Fibroblast of the conjunctiva (primary cell): ENCODE results near the gene GNPNAT1.
"Not testable (repeated sequence)": the region's sequence is repeated elsewhere in the genome, so short reads cannot be mapped to it uniquely, and the experiment has no call there.

Source experiments
- DNase-seq: peaks from one replicate; pipeline ENCODE4 v3.0.0-alpha.2; 2010; ENCODE audit warnings: low read depth

GNPNAT1 gene

DNA sequence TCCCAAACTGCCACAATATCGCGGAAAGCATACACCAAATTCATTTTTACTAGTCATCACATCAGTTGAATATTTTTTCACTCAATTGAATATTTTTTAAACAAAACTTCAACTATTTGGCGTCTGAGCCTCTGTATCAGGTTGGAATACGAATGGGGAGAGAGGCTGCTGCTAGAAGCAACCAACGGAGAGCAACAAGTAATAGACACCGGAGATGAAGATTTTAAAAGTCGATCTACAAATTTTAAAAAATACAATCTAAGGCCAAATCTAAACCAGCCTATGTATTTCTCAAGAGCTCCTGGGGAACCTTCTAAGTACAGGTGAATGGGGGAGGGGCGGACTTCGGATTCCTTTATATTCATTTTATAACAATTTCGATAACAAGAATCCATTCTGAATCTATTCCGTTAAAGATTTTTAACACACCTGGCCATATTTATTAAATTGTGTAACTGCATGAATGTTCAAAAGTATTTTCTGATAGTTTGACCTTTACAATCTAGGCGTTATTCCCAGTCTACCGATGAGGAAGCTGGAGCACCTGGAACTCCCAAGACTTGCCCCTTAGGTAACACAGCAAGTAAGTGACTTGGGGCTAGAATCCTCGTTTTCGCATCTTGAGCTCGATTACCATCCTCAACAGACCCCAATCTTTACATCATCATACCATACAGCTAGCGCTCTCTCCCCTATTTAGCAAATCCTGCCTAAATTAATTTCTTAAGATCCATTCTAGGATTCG is 1.2 kb downstream of the GNPNAT1 start:
- no peak for DNase-seq

DNA sequence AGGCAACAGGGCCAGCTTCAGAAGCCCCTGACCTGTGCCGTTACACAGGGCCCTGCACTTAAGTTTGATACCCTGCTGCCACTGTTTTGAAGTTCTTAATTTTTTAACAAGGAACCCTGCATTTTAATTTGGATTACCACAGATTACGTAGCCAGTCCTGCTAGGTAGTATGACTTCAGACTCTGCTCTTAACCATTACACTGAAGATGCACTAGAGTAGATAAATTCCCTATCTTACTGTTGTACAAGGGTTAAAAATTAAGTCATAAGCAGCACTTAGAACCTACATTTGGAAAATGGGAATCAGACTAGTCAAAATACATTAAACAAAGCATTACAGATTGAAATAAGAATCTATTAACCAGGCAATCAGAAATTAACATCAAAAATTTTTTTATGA is 2.3 kb downstream of the GNPNAT1 start:
- no peak for DNase-seq

DNA sequence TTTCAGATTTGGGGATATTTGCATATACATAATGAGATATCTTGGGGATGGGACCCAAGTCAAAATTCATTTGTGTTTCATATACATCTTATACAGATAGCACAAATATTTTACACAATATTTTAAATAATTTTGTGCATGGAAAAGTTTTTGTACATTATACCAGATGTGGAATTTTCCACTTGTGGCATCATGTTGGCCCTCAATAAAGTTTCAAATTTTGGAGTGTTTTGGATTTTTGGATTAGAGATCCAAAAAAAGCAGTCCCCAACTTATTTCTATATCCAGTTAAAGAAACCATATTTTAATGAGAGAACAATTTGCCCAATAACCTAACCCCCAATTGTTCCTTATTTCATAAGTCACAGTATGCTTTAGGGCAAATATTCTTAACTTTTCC is 4.5 kb downstream of the GNPNAT1 start:
- no peak for DNase-seq

DNA sequence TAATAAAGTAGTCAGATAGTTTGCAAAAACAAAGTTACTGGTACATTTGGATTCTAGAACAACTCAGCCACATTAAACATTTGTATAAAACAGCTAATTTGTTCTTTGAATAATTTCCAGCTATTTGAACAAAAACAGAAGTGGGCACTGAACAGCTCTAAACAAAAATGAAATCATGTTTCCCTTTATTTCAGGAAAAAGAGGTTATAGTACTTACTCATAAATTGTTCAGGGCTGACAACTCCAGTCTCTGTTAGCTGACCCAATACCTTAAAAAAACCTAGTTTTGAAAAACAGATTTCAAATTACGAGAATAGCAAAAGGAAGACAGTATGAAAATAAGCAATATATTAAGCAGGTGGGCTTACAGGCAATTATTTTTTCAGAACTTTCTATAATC is 8.2 kb downstream of the GNPNAT1 start:
- DNase-seq: no peak

DNA sequence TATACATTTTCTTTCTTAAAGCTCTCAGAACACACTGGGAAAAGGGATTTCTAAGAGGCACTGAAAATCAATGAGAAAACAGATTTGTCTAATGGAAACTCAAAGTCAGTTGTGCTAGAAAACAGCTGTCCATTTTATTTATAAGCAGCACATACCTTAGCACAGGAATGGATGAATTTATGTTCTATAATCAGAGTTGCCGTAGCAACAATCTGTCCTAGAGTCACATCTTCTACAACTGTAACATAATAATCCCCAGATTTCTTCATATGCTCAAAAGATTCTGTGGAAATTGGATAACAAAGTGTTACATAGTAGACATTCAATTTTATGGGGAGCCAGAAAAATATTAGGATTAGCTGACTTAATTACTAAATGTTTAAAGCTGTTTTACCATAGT is 9.8 kb downstream of the GNPNAT1 start:
- DNase-seq: no peak

DNA sequence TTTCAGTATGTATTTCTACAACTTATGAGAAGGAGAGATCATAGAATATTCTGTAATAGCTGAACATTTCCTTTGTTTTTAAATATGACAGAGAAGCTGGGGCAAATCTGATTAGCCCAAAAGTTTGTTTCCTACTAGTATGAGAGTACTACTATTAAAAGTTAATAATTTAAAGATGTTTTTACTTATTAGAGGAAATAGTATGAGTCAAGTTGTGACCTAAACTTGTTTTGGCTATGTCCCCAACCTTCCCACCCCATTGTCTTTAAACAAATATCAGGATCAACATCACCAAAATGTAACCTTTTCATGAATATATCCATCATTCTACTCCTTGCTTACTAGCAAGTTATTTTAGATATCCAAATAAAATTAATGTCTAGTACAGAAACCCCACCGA is 10.5 kb downstream of the GNPNAT1 start:
- no peak for DNase-seq

DNA sequence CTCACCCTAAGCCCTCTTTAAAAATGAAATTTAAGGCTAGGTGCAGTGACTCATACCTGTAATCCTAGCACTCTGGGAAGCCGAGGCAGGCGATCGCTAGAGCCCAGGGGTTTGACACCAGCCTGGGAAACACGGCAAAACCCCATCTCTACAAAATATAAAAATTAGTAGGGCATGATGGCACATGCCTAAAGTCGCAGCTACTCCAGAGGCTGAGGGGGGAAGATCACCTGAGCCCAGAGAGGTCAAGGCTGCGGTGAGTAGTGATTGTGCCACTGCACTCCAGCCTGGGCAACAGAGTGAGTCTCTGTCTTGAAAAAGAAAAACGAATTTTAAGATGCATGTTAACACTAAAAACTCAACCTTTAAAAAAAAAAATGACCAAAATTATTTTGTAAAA is 12.7 kb downstream of the GNPNAT1 start:
- no peak for DNase-seq

DNA sequence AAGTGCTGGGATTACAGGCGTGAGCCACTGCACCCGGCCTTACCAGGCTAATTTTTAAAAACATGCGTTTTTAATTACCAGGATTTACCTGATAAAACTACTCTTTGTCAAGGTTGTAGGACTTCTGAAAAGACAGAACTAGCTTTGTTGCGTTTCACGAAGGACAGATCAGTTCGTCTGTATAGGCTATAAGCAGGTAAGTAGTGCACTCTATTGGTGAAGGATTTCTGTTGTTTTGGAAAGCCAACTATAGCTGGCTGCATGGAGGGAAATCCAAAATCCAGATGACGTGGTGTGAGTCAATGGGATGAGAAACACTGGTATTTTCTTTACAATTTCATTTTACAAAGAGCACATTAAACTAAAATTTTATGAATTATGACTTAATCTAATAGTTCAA is 14.6 kb downstream of the GNPNAT1 start:
- no peak for DNase-seq

DNA sequence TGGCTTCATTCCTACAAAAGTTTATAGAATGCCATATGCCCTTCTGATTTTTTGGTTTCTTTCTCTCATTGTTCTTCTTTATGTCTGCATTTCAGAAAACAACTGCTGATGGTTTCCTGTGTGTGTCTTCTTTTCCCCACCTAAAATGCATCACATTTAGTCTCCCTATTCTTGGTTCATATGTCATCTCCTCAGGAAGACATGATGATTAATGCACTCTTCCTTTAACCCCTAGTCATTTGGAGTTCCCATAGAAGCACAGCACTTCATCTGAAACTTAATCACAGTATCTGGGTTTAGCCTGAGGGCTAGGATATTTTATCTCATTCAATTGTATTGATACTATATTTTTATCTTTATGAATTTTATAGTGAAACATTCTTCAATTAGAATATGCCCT is 21.5 kb downstream of the GNPNAT1 start:
- no peak for DNase-seq

DNA sequence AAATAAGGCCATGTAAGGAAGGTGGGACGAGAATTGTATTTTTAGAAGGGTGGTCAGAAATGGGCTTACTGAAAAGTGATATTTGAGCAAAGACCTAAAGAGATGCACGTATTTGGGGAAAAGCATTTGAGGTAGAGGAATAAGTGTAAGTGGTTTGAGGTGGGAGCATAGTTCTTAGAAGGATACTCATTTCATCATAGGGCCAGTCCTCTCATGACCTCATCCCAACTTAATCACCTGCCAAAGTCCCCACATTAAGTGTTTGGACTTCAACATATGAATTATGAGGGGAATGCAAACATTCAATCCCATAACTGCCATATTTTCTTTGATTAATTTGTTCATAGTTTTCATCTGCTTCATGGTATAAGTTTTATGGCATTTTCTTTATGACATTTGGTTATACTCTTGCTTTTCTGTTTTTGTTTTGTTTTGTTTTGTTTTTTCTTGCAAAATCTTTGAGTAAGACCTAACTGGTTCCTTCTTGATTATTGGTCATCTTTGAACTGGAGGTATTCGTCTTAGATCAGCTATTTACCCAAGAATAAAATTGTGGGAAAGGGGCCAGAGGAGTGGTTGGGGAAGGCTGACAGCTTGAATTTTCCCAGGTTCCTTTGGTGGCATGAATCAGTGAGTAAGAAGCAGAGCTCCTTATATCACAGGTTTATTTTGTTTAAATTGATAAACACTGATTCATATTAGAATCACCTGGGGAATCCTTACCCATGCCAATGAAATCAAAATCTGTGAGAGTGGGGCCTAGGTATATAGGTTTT is 24.2 kb downstream of the GNPNAT1 start:
- no peak for DNase-seq

DNA sequence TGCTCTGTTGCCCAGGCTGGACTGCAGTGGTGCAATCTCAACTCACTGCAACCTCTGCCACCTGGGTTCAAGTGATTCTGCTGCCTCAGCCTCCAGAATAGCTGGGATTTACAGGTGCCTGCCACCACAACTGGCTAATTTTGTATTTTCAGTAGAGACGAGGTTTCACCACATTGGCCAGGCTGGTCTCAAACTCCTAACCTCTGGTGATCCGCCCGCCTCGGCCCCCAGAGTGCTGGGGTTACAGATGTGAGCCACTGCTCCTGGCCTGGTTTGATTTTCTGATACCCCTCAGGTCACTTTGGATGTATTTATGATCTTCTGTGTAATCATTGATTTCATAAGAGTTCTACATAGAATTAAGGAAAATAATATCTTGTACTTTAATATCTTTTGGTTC is 28.5 kb downstream of the GNPNAT1 start:
- DNase-seq: not testable (repeated sequence)

DNA sequence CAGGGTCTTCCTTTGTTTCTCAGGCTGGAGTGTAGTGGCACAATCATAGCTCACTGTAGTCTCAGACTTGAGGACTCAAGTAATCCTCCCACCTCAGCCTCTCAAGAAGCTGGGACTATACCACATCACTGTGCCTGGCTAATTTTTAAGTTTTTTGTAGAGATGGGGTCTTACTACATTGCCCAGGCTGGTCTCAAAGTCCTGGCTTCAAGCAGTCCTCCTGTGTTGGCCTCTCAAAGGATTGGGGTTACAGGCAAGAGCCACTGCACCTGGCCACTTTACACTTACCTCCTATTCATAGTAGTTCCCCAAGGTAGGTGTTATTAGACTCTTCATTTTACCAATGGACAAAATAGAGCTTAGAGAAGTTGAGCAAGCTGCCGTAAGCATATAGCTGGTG is 32.3 kb downstream of the GNPNAT1 start:
- no peak for DNase-seq

DNA sequence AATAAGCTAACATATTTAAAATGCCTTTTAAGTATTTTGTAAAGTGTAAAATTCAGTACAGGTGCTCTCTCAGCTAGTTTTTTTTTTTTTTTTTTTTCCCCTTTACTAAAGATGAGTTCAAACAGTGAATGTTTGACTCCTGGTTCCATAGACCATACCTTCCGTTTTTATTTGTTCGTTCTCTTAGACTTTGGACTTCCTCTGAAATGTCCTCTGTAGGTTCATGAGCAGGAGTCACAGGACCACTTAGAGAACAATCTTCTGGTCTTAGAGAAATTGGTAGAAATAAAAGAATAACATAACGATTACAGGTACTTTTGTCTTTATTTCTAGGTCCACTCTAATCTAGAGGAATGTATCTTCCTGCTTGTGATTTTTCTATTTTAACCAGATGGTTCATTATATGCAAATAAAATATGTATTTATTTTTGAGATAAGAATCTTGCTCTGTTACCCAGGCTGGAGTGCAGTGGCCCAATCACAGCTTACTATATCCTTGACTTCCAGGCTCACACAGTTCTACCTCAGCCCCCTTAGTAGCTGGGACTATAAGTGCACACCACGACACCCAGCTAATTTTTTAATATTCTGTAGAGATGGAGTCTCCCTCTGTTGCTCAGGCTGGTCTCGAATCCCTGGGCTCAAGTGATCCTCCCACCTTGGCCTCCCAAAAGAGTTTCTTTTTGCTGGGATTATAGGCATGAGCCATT is 35.6 kb downstream of the GNPNAT1 start:
- no peak for DNase-seq

DNA sequence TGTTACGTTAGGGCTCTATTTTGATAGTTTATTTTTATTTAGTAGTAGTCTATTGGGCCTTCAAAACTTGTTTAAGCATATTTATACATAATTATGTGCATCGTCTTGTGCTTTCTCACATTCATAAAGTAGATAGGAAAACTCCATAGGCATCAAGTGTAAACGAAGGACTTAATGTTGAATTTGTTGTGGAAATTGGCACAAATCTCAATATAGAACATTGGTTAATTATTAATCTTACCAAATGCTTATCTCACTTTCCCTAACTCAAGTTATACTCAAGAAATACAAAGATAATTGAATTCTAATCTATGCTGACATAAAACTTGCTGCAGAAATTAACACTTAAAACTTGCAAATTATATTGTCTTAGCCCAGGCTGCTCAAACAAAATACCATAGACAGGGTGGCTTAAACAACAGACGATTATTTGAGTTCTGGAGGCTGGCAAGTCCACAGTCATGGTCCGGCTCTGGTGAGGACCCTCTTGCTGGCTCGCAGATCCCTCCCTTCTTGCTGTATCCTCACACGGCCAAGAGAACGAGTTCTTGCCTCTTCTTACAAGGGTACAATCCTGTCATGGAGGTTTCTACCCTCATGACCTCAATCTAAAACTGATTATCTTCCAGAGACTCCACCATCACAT is 42.6 kb downstream of the GNPNAT1 start:
- no peak for DNase-seq

DNA sequence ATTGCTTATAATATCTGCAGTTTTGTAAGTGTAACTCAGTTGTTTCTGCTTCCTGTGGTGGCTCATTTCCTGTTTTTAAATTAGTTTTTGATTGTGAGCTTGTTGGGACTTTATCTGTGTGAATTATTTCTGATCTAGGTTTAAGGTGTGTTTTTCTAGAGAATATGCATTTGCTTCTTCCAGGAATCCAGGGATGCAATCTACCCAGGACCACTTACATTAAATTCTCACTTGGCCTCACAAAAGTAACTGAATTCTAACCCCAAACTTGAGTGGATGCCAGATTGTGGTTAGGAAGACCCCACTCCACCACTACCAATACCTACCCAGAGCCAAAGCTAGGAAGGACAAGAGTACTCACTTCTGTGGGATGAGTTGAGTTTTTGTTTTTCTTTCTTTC is 49.5 kb downstream of the GNPNAT1 start:
- no peak for DNase-seq

DNA sequence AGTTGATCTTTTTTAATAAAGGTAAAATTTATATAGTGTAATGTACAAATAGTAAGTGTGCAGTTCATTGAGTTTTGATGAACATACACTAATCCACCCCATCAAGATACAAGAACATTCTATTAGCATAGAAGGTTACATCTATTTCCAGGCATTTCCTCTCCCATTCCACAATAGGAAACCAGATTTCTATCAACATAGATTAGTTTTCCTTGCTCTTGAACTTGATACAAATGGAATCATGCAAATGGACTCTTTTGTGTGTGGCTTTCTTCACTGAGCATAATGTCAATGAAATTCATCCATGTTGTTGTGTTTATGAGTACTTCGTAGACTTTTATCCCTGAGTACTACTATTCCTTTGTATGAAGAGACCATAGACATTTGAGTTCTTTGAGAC is 50.7 kb downstream of the GNPNAT1 start:
- DNase-seq: no peak

DNA sequence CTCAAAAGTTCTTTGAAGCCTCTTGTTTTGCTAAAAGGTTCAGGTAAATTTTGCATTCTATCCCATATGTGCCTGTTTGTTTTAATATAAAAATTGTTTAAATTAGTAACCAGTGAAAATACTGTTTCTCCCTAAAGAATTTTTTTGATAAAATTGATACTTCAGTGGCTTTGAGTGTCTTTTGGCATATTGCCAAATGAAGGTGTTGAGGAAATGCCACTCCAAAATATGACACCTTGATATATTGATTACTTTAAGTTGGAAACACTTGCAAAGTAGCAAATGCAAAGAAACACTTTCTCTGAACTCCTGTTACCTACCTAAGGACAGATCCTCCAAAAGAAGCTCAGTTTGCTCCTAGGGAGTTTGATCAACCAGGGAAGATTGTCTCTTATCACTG is 53.0 kb downstream of the GNPNAT1 start:
- no peak for DNase-seq

DNA sequence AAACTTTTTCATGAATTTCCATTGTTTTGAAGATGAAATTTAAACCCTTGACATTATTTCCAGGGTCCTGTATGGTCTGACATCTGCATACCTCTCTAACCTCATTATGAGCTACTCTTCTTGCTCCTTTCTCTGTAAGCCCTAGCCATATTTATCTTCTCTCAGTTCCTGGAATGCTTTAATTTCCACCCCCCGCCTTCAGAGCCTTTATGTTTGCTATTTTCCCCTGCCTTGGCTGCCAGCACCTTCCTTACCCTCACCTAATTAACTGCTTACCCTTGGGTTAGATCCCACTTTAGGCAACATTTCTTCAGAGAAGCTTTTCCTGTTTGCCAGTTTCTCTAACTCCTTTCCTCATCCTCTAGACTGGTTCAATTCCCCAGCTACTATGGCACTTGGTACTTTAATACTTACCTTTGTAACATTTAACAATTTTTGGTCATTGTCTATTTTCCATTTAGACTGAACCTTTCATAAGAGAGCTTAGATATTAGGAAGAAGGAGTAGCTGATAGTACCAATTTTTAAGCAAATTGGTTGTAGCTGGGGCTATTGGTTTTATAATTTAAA is 55.4 kb downstream of the GNPNAT1 start:
- no peak for DNase-seq

DNA sequence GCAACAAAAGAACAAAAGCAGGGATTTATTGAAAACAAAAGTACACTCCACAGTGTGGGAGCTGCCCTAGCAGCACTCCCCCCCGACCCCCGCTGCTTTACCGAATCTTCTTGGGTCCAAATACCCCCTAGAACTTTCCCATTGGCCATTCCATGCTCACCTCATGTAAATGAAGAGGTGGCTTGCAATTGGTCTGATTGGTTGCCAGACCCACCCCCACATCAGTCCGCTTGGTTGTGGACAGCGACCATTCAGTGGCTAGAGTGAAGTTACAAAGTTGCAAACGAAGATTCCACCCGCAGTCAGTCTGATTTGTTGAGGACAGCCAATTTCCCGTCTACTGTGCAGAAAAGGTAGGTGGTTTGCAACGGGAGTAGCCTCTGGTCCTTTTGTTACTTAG is 57.6 kb downstream of the GNPNAT1 start:
- DNase-seq: no peak

DNA sequence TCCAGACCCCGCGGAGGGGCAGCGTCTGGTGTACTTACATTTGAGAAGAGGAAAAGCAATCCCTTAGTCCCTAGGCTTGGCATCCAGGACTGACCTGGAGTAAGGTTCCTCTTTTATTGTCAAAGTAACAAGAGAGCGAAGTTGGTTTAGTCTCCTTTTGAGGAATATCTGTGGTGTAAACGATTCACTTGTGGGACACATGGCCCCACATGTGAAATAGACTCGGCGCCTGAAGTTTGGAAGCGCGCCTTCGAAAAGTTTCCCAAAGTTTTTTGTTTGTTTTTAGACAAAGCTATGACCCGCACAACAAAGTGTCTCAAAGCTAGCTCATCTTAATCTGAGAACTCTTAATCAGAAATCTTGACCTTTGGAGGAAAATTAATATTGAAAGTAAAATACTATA is 60.7 kb downstream of the GNPNAT1 start:
- no peak for DNase-seq

DNA sequence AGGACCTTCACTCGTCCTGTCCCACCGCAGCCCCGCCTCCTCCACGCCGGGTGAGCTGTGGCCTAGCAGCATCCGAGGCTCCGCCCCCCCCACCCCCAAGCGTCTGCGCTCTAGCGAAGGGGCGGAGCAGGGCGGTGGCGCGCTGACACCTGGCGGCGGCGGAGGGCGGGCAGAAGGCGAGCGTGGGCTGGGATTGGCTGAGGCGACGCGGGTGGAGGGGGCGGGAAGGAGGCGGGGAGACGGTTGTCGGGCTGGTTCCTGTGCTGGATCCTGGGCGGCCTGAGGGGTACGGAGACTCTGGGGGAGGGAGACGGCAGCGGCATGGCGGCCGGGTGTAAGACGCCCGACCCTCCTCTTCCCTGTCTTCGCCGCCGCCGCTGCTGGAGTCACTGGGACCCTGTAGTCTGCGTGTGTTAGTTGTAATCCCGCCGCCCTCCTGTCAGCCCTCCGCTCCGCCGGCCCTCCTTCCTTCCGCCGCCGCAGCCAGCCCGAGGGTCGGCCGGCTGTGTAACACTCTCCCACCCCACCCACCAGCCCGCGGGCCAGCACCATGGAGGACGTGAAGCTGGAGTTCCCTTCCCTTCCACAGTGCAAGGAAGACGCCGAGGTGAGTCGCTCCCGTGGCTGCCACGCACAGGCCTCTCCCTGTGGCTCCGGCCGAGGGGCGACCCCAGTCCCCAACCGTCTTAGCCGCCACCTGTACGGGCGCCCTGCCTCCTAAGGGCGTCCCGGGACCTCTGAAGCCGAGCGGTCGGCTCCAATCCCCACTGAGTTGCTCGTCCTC is 61.3 kb downstream of the GNPNAT1 start, which contains the start of gene STYX:
Gene STYX, plus strand, starts transcription at position 242 of the 784 bp plus-strand sequence. Its CDS starts 309 bp downstream, at position 551.
- peak; percentile 96 for DNase-seq
